Stimulated activated CD8-positive, alpha-beta memory T cell treated with anti-CD3 and anti-CD28 coated beads, Interleukin-4, amount 100 ng/mL, for 1 hour (primary cell): ENCODE results near the gene LOC101059915.
"Not testable (repeated sequence)": the region's sequence is repeated elsewhere in the genome, so short reads cannot be mapped to it uniquely, and the experiment has no call there.

ENCODE experiments used
- DNase-seq, 2 donors: peaks; one replicate each; pipeline ENCODE4 v3.0.0-alpha.2; 2020; ENCODE audit warnings: low read depth in 2 of 2, low spot score in 1 of 2

The LOC101059915 gene

GRCh38 chrX:71671043-71671780, 3.9 kb downstream of the LOC101059915 start:
- no peak for DNase-seq

- DNase-seq, result no peak
Measured at GRCh38 chrX:71671938-71672337, 4.6 kb downstream of the LOC101059915 start.

- DNase-seq, result not testable (repeated sequence)
Measured at GRCh38 chrX:71675636-71676035, 8.3 kb downstream of the LOC101059915 start.

GRCh38 chrX:71676068-71676795, 8.9 kb downstream of the LOC101059915 start:
- not testable (repeated sequence) for DNase-seq

- DNase-seq, result not testable (repeated sequence)
Measured at GRCh38 chrX:71677195-71677594, 9.8 kb downstream of the LOC101059915 start.

- no peak for DNase-seq
Measured at GRCh38 chrX:71679575-71680207, 12.3 kb downstream of the LOC101059915 start.

DNA sequence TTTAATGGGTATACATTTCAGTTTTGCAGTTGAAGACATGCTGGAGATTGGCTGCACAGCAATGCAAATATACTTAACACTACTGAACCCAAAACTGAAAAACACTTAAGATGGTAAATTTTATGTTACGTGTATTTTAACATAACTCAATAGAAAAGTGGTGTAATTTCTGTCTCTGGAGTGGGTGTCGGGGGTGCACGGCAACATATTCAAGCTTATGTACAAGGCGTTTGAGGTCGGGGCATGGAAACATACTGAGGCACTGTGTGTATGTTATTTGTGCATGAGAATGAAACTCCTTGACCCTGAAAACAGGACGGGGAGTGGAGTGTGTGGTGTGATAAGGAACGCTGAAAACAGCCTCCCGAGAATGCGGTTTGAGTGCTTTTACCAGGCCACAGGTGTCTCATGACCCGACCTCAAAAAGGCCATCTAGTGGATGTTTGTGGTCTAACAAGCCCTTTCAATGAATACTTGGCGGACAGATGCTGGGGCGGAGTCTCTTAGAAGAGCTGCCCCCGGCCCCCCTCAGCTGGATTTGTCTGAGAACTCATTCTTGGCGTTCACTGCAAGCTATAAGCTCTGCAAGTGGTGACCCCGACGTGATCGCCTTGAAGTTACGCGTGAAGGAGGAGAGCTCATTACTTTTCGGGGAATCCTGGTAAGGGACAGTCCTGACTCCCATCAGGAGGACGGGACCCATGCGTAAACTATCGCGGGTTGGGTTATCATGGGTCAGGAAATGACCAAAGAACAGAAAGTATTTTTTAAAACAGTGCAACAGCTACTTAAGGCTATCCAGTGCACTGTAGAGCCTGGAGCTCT, 29.5 kb downstream of the LOC101059915 start:
- not testable (repeated sequence) for DNase-seq

- DNase-seq, result not testable (repeated sequence)
Measured at GRCh38 chrX:71697466-71698298, 30.3 kb downstream of the LOC101059915 start.

GRCh38 chrX:71698299-71699022, 31.1 kb downstream of the LOC101059915 start:
- DNase-seq, result not testable (repeated sequence)

GRCh38 chrX:71699023-71699344, 31.6 kb downstream of the LOC101059915 start:
- not testable (repeated sequence) for DNase-seq

GRCh38 chrX:71702853-71703252, 35.5 kb downstream of the LOC101059915 start:
- not testable (repeated sequence) for DNase-seq

- not testable (repeated sequence) for DNase-seq
Measured at GRCh38 chrX:71714064-71714463, 46.7 kb downstream of the LOC101059915 start.

GRCh38 chrX:71715551-71715950, 48.2 kb downstream of the LOC101059915 start:
- DNase-seq, result not testable (repeated sequence)

GRCh38 chrX:71716323-71716722, 49.0 kb downstream of the LOC101059915 start:
- DNase-seq, result not testable (repeated sequence)

DNA sequence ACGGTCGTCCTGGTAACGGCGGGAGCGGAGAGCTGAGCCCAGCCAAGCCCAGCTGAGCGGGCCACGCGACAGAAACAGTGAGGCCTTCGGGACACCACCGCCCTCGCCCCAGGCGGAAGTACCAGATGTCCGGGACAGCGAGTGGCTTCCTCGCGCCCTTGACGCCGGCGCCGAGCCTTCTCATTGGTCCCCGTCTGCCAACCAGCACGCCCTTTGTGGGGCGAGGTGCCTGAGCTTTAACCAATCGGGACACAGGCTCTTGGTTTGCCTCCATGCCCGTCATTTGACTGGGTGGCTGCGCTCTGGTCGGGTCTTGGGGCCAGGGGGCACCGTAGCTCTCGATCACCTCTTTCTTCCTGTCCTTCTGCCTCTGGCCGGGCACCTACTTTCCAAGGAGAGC, 50.8 kb downstream of the LOC101059915 start, which contains the start of gene CXorf49:
Gene CXorf49, minus strand, starts transcription at position 101 of the 400 bp plus-strand sequence. CDS start 134 bp downstream, outside the sequence.
- DNase-seq, result not testable (repeated sequence)

GRCh38 chrX:71719195-71719594, 51.8 kb downstream of the LOC101059915 start:
- DNase-seq, result not testable (repeated sequence)

DNA sequence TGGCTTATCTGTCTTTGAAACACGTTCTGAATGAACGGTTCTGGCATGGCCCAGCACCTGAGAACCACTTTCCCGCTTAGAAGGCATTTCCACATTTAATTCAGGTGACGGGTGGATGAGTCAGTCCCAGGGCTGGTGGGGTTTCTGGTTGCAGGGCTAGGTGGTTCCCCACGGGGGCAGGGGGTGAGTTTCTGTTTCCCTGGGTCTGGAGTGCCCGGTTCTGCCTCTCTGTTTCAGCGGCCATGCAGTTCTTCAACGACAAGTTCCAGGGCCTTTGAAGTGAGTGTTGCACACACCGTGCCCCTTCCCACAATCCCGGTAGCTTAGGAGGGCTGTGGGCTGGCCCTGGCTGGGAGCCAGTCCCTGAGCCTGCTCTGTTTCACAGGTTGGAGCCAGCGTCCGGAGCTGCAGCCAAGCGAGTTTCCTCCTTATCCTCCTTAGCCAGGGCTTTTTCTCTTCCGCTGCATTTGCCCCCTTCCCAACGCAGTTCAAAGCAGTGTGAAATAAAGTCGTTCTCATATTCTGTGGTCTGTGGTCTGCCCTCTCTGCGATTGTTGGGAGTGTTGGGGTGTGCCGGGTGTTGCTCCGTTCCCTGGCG, 53.0 kb downstream of the LOC101059915 start:
- DNase-seq, result not testable (repeated sequence)
